Choroid plexus epithelial cell (primary cell): ENCODE data around the gene TMEM184A.

Experiments used
- DNase-seq: peaks from one replicate; pipeline ENCODE4 v3.0.0-alpha.2; 2010; ENCODE audit warnings: low read depth
- H3K4me3 ChIP-seq: 2 replicates; pipeline ENCODE4 v1.5.1; 2011; ENCODE audit warnings: low read depth, mild to moderate bottlenecking, control low read depth, low read length, moderate library complexity
- TF ChIP-seq, protein P1 (sequence below): conservative IDR thresholded peaks from 2 replicates; pipeline ENCODE4 v1.5.1; 2011; ENCODE audit warnings: low read depth, mild to moderate bottlenecking, control low read depth, inconsistent platforms, low read length, moderate library complexity

The TMEM184A gene

DNA sequence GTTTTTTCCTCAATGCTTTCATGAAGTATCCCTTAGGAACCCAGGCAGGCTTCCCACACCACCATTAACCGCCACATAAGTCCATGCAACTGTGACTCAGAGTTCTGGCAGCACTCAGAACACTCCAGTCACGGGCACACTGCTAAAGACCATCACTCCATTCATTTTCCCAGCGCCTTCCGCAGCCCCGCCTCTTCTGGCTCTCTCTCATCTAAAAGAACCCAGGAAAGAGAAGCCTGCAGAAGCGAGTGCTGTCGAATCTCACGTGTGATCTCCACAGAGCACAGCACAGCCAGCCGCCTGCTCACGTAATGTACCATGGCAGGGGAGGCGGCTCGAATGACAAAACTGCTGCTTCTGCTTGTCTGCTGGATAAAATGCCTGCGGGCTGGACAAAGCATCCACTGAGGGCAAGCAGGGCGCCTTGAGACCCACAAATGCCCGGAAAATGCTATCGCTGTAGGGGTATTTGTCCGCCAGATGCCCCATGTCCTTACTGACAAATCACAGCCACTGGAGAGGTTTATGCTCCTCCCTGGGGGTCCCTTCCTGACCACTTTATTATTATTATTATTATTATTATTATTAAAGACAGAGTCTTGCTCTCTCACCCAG lies 12.0 kb upstream of the TMEM184A start:
- H3K4me3 ChIP-seq = no peak overlapping the region
- peak; percentile 41 for DNase-seq
- TF ChIP-seq, protein P1, sequence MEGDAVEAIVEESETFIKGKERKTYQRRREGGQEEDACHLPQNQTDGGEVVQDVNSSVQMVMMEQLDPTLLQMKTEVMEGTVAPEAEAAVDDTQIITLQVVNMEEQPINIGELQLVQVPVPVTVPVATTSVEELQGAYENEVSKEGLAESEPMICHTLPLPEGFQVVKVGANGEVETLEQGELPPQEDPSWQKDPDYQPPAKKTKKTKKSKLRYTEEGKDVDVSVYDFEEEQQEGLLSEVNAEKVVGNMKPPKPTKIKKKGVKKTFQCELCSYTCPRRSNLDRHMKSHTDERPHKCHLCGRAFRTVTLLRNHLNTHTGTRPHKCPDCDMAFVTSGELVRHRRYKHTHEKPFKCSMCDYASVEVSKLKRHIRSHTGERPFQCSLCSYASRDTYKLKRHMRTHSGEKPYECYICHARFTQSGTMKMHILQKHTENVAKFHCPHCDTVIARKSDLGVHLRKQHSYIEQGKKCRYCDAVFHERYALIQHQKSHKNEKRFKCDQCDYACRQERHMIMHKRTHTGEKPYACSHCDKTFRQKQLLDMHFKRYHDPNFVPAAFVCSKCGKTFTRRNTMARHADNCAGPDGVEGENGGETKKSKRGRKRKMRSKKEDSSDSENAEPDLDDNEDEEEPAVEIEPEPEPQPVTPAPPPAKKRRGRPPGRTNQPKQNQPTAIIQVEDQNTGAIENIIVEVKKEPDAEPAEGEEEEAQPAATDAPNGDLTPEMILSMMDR = no peak

DNA sequence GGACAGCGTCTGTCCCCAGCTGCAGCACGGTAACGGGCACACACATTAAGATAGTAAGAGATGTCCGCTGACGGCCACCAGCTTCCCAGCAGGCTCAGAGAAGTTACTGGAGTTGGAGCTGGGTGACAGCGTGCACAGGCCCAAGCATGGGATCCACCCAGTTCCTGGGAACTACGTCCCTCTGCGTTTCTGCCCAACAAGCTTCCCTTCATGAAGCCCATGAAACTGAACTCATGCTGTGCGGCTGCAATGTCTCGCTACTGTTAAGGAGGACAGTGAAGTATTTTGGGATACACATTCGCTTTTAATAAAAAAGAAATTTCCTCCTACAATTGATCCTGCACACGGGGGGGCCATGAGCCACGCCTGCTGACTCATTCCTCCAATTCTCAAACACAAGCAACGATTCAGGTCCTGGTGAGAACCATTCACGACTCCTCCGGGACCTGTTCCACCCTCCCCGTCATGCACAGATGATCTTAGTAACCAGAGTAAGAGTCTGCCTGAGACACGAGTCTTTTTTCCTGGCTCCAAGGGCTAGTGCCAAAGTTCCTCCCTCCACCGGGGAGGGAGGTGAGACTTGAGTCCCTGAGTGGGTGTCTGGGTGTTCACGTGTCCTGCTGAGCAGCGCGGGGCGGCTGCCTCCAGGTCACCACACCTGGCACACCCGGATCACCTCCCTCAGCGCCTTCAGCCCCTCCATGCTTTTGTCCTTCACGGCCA lies 11.2 kb upstream of the TMEM184A start:
- peak; percentile 43 for DNase-seq
- TF ChIP-seq, protein P1 = no peak
- H3K4me3 ChIP-seq = no peak overlapping the region

DNA sequence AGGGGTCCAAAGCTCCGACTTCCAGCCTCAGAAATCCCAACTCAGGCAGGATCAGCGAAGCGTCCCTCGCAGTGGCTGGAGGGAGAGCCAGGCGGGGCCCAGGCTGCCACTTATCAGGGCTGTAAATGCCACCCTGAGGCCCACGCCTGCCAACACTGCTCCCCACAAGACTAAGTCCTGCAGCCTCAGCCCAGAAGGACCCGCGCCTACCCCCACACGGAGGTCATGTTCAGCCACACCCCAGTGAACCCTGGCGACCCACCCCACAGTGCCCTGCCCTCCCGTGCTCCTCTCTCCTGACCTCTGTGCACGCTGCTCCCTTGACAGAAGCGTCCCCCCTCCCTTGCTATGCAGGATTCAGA lies 10.7 kb upstream of the TMEM184A start:
- TF ChIP-seq, protein P1 = no peak
- no peak for DNase-seq
- H3K4me3 ChIP-seq = no peak overlapping the region

DNA sequence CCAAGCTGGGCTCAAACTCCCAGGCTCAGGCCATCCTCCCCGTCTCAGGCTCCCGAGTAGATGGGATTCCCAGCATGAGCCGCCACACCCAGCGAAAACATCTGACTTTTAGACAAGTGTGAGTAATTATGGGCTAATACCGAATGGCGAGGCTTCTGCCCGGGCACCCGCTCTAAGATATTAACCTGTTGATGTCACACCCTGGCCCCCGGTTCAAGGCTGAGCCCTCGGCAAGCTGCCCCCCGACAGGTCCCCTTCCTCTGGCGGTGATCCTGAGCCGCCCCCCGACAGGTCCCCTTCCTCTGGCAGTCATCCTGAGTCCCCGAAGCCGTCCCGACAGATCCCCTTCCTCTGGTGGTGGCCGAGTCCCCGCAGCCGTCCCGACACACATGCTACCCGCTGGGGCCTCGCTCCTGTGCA lies 8.6 kb upstream of the TMEM184A start:
- no peak overlapping the region for H3K4me3 ChIP-seq
- peak; percentile 36 for DNase-seq
- TF ChIP-seq, protein P1 = no peak

DNA sequence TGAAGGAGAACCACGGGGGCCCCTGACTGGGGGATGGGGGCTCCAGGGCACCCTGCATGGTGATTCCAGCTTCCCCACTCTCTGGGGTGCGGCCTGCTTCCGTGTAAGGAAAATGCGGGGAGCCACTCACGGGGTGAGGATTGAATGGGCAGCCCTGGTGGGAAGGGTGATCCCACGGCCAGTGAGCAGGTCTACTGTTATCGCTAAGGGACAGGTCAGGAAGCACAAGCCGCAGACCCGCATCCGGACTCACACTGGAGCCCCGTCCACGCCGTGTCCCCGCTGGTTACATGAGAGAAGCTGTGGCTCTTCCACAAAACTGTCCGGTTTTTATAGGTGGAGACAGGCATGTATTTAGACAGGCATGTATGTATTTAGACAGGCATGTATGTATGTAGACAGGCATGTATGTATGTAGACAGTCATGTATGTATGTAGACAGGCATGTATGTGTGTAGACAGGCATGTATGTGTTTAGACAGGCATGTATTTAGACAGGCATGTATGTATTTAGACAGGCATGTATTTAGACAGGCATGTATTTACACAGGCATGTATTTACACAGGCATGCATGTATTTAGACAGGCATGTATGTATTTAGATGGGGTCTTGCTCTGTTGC lies 8.1 kb upstream of the TMEM184A start:
- DNase-seq = no peak
- TF ChIP-seq, protein P1 = no peak
- no peak overlapping the region for H3K4me3 ChIP-seq

DNA sequence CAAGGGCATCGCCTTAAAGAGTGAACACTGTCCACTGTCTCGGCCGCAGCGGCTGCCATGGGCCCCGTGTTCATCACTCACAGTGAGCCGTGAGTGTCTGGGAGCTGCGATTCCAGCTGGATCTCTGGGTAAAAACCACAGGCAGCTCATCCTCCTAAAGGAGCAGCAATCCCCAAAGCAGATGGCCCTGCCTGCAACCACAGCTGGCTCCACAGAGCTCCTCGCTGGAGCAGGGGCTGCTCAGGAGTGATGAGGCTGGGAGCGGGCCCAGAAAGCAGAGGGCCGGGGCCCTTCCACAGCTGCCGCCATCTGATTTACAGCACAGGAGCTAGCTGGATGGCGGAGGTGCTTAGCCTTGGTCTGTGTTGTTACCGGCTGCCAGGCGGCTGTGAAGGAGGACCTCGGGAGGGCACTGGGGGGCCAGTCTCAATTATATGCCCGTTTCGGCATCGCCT lies 6.6 kb upstream of the TMEM184A start:
- no peak for DNase-seq
- TF ChIP-seq, protein P1 = no peak
- H3K4me3 ChIP-seq = no peak overlapping the region
